Measurements from ENCODE around the gene IQGAP3. TPM values are rescaled to one million over a fixed set of nuclear protein-coding genes. Genes with fewer than 3 reads are reported as not detected.

The IQGAP3 gene
- polyA plus RNA-seq, 1 donor from 2014 or later: not detected

DNA sequence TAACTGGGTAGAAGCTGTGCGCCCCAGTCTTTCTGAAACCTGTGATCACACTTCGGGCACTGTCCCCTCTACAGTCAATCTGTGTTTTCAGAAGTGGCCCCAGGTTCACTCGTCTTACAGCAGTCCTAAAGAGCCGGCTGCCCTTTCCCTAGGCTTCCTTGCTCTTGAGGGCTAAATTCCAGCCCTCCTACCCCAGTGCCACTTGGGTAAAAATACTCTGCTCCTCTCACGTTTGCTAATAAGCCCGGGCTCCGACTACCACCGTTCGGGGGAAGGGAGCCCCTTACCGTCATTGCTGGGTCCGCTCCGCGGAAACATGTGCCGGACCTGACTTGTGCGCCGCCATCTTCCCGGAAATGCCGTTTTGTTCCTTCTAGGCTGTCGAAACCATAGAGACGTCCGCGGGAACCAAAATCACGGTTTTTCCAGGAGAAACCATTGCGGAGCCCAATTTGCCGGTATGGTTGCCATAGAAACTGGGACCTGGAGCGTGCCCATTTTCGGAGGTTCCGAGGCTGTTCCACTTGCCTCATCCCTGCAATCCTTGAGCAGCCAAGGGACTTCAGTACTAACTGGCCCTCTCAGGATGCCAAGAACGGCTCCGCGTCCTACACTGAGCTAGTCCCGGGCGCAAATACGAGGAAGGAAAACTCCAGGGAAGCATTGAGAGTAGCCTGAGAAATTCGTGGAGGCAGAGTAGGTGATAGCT, 28.9 kb upstream of the IQGAP3 start, which contains the start of gene GPATCH4:
GPATCH4 (minus strand) TSS at position 358 of the 709 bp plus-strand sequence.
- no peaks in the 10 kb centered on the region for H3K27me3 Mint-ChIP-seq
- H3K9me3 Mint-ChIP-seq: no peaks in the 10 kb centered on the region
- peak within 1 kb of the TSS; percentile 84 to 99 (median 98) for H3K4me3 Mint-ChIP-seq

GRCh38 chr1:156600733-156601121, 28.4 kb upstream of the IQGAP3 start:
- Mint-ChIP-seq H3K36me3 (peaks cover 5% of the 10 kb centered on the region), H3K27me3 (no peaks in the 10 kb centered on the region), H3K9me3 (no peaks in the 10 kb centered on the region), H3K4me3 (peak overlapping the region; percentile 84 to 99 (median 98)), H3K27ac (peak overlapping the region; percentile 60 to 99 (median 98)), H3K4me1 (peaks cover 25 to 30% (median 26%) of the 10 kb centered on the region in 3 donors)

More for the DNA sequence above, 28.9 kb upstream of the IQGAP3 start, which contains the start of gene GPATCH4:
- Mint-ChIP-seq H3K27ac (peak within 1 kb of the TSS; percentile 72 to 99 (median 98)), H3K4me1 (peaks cover 26 to 30% (median 26%) of the 10 kb centered on the region in 3 donors), H3K36me3 (peaks cover 4% of the 10 kb centered on the region)

- H3K4me3 Mint-ChIP-seq: peak overlapping the region; percentile 84 to 99 (median 98)
- H3K4me1 Mint-ChIP-seq: peaks cover 21 to 34% (median 26%) of the 10 kb centered on the region in 3 donors
- H3K27me3 Mint-ChIP-seq: no peaks in the 10 kb centered on the region
- peaks cover 6% of the 10 kb centered on the region for H3K36me3 Mint-ChIP-seq
- H3K9me3 Mint-ChIP-seq: no peaks in the 10 kb centered on the region
- peak overlapping the region; percentile 39 to 73 (median 60) for H3K27ac Mint-ChIP-seq
Measured at GRCh38 chr1:156599811-156600210, 27.4 kb upstream of the IQGAP3 start.

GRCh38 chr1:156598731-156599432, 26.5 kb upstream of the IQGAP3 start:
- Mint-ChIP-seq H3K27ac (peak overlapping the region in 1 of 3 donors; percentile 31), H3K9me3 (no peaks in the 10 kb centered on the region), H3K4me3 (peak overlapping the region in 1 of 4 donors; percentile 19), H3K4me1 (peaks cover 21 to 34% (median 26%) of the 10 kb centered on the region in 3 donors), H3K27me3 (no peaks in the 10 kb centered on the region), H3K36me3 (peaks cover 6% of the 10 kb centered on the region)

DNA sequence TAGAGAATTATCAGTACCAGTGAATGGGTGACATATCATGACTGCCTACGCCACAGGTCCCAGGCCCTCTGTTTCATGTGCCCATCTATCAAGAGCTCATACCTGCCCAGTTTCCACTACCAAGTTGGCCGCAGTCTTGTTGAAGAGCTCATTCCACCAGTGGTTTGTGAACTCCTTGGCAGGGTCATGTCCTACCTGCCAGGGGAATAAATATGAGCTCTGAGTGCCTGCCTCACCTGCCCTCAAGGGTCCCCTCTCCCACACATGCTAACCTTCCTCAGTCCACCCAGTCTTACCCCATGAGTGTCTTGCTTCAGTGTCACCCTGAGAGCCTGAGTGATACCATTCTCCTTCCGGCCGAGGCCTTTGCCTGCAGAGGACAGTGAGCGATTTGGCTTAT, 25.8 kb upstream of the IQGAP3 start:
- Mint-ChIP-seq H3K27ac (no peak overlapping the region), H3K27me3 (no peaks in the 10 kb centered on the region), H3K36me3 (peaks cover 6% of the 10 kb centered on the region), H3K4me3 (peak overlapping the region in 1 of 4 donors; percentile 19), H3K9me3 (no peaks in the 10 kb centered on the region), H3K4me1 (peaks cover 21 to 34% (median 26%) of the 10 kb centered on the region in 3 donors)

- H3K4me3 Mint-ChIP-seq: peak overlapping the region in 1 of 4 donors; percentile 30
- peaks cover 22 to 27% (median 23%) of the 10 kb centered on the region in 3 donors for H3K4me1 Mint-ChIP-seq
- peaks cover 5% of the 10 kb centered on the region for H3K36me3 Mint-ChIP-seq
- no peaks in the 10 kb centered on the region for H3K27me3 Mint-ChIP-seq
- H3K27ac Mint-ChIP-seq: peak overlapping the region in 1 of 3 donors; percentile 43
- no peaks in the 10 kb centered on the region for H3K9me3 Mint-ChIP-seq
Measured at GRCh38 chr1:156596426-156596825, 24.1 kb upstream of the IQGAP3 start.

DNA sequence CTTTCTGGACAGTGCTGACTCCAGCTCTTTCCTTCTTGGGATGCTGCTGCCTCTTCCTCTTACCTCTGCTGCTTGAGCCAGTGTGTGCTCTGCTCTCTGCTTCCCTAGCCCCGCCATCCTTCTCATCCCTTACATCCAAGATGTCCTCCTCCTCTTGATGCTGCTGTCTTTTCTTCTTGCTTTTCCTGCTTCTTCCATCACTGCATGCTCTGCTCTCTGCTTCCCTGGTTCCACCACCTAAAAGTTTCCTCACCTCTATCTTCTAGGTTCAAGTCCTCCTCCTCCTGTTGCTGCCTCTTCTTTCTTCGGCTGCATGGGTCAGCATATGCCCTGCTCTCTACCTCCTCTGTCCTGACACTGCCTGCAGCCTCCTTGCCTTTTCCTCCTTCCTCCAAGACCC, 22.7 kb upstream of the IQGAP3 start:
- H3K4me1 Mint-ChIP-seq: peaks cover 17 to 22% (median 20%) of the 10 kb centered on the region in 3 donors
- peak overlapping the region in 2 of 4 donors; percentile 35 to 71 for H3K4me3 Mint-ChIP-seq
- peak overlapping the region in 2 of 3 donors; percentile 33 to 83 for H3K27ac Mint-ChIP-seq
- peaks cover 5% of the 10 kb centered on the region for H3K36me3 Mint-ChIP-seq
- H3K27me3 Mint-ChIP-seq: no peaks in the 10 kb centered on the region
- no peaks in the 10 kb centered on the region for H3K9me3 Mint-ChIP-seq

DNA sequence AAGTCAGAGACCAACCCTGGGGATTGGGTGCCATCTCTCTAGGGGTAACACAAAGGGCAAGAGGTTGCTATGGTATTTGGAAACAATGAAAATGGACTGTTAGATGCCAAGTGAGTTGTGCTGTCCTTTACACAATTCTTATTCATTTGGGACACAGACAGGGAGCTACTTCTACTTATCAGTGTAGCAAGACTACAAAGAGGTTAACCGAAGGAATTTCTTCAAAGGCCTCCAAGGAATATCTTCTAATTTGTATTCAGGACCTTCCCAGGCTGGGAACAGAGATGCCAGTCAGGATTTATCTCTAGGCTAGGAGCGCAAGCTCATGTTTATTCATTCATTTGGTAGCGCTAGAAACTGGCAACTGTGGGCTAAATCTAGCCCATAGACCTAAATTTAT, 21.8 kb upstream of the IQGAP3 start:
- H3K9me3 Mint-ChIP-seq: no peaks in the 10 kb centered on the region
- no peaks in the 10 kb centered on the region for H3K27me3 Mint-ChIP-seq
- peaks cover 5% of the 10 kb centered on the region for H3K36me3 Mint-ChIP-seq
- peaks cover 11 to 15% (median 13%) of the 10 kb centered on the region in 3 donors for H3K4me1 Mint-ChIP-seq
- peak overlapping the region in 2 of 4 donors; percentile 65 to 71 for H3K4me3 Mint-ChIP-seq
- peak overlapping the region in 1 of 3 donors; percentile 29 for H3K27ac Mint-ChIP-seq

DNA sequence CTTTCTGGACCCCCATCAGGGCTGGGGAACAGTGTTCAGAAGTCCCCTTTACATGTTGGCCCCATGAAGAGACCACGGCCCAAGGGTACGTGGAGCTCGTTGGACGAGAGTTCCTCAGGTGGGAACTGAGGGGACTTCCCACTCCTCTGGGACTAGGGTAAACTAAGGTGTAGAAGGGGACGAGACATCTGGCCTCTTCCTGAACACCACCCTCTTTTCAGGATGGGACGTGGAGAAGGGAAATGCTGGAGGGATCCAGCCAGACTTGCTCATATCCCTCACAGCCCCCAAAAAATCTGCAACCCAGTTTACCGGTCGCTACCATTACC, 21.3 kb upstream of the IQGAP3 start:
- peaks cover 5% of the 10 kb centered on the region for H3K36me3 Mint-ChIP-seq
- peak overlapping the region in 1 of 3 donors; percentile 29 for H3K27ac Mint-ChIP-seq
- H3K27me3 Mint-ChIP-seq: no peaks in the 10 kb centered on the region
- H3K9me3 Mint-ChIP-seq: no peaks in the 10 kb centered on the region
- peak overlapping the region in 1 of 4 donors; percentile 71 for H3K4me3 Mint-ChIP-seq
- H3K4me1 Mint-ChIP-seq: peaks cover 11 to 15% (median 13%) of the 10 kb centered on the region in 3 donors

GRCh38 chr1:156592910-156593660, 20.7 kb upstream of the IQGAP3 start:
- H3K9me3 Mint-ChIP-seq: no peaks in the 10 kb centered on the region
- peaks cover 5% of the 10 kb centered on the region for H3K36me3 Mint-ChIP-seq
- H3K27ac Mint-ChIP-seq: peak overlapping the region; percentile 3 to 87 (median 78)
- no peaks in the 10 kb centered on the region for H3K27me3 Mint-ChIP-seq
- H3K4me1 Mint-ChIP-seq: peaks cover 11 to 15% (median 13%) of the 10 kb centered on the region in 3 donors
- peak overlapping the region; percentile 14 to 98 (median 92) for H3K4me3 Mint-ChIP-seq

DNA sequence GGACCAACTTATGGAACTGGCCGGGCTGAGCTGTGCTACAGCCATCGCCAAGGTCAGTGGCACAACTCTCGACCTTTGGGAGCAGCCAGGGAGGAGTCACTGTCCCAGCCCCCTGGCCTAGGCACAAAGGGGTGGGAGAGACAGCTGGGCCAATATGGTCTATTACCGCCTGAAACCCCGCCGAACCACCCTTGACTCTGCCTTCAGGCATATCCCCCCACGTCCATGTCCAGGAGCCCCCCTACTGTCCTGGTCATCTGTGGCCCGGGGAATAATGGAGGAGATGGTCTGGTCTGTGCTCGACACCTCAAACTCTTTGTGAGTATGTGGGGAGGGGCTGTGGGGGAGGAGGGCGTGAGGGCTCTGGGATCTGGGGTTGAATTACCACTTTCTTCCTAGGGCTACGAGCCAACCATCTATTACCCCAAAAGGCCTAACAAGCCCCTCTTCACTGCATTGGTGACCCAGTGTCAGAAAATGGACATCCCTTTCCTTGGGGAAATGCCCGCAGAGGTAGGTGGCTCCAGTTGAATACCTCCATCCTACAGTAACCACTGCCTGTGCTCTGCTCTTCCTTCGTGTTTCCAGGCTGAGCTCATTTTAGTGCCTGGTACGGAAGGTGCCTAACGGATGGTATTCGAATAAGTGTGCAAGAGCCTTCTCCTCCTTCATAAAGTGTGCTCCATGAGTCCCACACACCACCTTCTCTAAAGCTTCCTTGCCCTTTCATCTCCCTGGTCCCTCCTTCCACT, 20.0 kb upstream of the IQGAP3 start:
- H3K27ac Mint-ChIP-seq: peak overlapping the region; percentile 78 to 99 (median 87)
- H3K9me3 Mint-ChIP-seq: no peaks in the 10 kb centered on the region
- no peaks in the 10 kb centered on the region for H3K27me3 Mint-ChIP-seq
- peak overlapping the region; percentile 90 to 98 (median 94) for H3K4me3 Mint-ChIP-seq
- H3K4me1 Mint-ChIP-seq: peaks cover 11 to 15% (median 13%) of the 10 kb centered on the region in 3 donors
- peaks cover 5% of the 10 kb centered on the region for H3K36me3 Mint-ChIP-seq

- peak within 1 kb of the TSS; percentile 90 to 98 (median 94) for H3K4me3 Mint-ChIP-seq
- H3K27me3 Mint-ChIP-seq: no peaks in the 10 kb centered on the region
- H3K9me3 Mint-ChIP-seq: no peaks in the 10 kb centered on the region
Measured at GRCh38 chr1:156591432-156592157, 19.2 kb upstream of the IQGAP3 start, which contains the start of gene NAXE. NAXE (plus strand) TSS chr1:156591776; CDS start chr1:156591805, 29 bp downstream.

DNA sequence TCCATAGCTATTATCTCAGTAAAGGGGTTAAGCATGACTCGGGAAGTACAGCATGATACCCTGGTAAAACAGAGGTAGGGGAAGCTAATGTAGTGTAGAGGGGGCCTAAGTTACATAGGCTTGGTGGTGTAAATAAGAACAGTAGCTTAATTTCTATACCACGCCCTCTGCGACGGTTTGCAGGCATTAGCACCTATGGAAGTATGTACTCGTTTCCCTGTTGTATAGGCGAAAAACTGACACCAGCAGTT, 18.7 kb upstream of the IQGAP3 start:
- H3K4me3 Mint-ChIP-seq: peak overlapping the region; percentile 90 to 98 (median 94)
- peaks cover 1% of the 10 kb centered on the region for H3K36me3 Mint-ChIP-seq
- H3K27me3 Mint-ChIP-seq: no peaks in the 10 kb centered on the region
- H3K4me1 Mint-ChIP-seq: peaks cover 11 to 15% (median 11%) of the 10 kb centered on the region in 3 donors
- peak overlapping the region; percentile 87 to 99 (median 94) for H3K27ac Mint-ChIP-seq
- H3K9me3 Mint-ChIP-seq: no peaks in the 10 kb centered on the region

More at GRCh38 chr1:156591432-156592157, 19.2 kb upstream of the IQGAP3 start, which contains the start of gene NAXE:
- peak within 1 kb of the TSS; percentile 87 to 99 (median 94) for H3K27ac Mint-ChIP-seq
- H3K4me1 Mint-ChIP-seq: peaks cover 11 to 15% (median 11%) of the 10 kb centered on the region in 3 donors
- peaks cover 3% of the 10 kb centered on the region for H3K36me3 Mint-ChIP-seq

Data from IgD-negative memory B cell (primary cell).